HG03175 (cell line): ENCODE data around the gene GZF1.
"Not testable (repeated sequence)": the region's sequence is repeated elsewhere in the genome, so short reads cannot be mapped to it uniquely, and the experiment has no call there.

Experiments used
- ATAC-seq: cut with Tn5 transposase; IDR thresholded peaks from one replicate; pipeline ENCODE4 v1.9.1; 2021; ENCODE audit warnings: mild to moderate bottlenecking, moderate library complexity; ENCODE audit not compliant: unreplicated experiment

The GZF1 gene

DNA sequence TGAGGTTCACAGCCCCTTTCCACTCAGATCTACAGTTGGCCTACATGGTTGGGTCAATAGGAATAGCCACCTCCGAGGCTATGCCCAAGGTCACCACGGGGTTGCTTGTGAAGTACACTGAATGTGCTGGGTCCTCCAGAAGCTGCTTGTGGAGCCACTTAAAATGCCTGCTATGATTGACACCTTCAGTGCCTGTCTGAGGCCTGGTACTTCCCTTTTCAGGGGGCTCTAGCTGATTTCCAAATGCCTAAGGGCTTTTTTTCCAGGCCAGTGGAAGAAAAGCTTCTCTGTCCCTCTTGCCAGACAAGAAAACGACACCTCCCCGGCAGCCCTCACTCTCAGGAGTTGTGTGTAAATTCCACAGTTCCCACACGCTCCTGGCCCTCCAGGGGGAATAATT, 17.6 kb upstream of the GZF1 start:
- no peak for ATAC-seq

DNA sequence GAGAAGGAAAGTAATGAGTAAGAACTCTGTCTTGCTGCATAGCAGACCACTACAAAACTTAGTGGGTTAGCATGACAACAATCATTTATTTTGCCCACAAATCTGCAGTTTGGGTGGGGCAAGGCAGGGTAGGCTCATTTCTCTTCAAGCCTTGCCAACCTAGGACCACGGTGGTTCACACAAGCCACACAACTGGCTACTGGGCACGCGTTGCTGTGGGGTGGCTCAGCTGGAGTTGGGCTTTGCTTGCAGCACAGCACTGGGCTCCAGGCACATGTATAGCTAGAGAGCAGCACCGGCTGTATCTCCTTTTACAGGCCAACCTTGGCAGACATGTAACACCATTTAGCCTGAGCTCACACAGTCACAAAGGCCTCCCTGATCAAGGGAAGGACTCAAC, 16.0 kb upstream of the GZF1 start:
- no peak for ATAC-seq

DNA sequence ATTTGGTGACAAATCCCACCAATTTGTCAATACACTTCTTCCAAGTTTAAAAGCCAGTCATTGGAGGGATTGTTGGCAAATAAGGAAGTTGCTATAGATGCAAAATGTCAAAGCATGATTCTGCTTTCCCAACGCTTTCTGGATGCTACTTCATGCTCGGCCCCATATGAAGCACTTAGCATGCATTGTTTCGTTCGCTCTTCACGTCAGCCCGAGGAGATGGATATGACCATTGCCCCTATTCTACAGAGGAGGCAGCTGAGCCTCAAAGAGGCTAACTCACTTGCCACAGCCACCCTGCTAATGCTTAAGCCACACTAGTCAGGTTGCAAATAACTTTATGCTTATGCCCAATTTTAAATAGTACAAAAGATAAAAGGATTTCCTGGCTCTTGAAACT, 14.2 kb upstream of the GZF1 start:
- no peak for ATAC-seq

DNA sequence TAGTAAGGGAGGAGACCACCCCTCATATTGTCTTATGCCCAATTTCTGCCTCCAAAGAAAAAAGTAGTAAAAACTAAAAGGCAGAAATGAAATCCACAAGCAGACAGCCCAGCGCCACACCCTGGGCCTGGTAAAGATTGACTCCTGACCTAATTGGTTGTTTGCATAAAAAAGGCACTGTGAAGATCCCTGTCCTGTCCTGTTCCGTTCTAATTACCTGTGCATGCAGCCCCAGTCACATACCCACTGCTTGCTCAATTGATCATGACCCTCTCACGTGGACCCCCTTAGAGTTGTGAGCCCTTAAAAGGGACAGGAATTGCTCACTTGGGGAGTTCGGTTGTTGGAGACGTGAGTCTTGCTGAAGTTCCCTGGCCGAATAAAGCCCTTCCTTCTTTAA, 13.5 kb upstream of the GZF1 start:
- not testable (repeated sequence) for ATAC-seq

DNA sequence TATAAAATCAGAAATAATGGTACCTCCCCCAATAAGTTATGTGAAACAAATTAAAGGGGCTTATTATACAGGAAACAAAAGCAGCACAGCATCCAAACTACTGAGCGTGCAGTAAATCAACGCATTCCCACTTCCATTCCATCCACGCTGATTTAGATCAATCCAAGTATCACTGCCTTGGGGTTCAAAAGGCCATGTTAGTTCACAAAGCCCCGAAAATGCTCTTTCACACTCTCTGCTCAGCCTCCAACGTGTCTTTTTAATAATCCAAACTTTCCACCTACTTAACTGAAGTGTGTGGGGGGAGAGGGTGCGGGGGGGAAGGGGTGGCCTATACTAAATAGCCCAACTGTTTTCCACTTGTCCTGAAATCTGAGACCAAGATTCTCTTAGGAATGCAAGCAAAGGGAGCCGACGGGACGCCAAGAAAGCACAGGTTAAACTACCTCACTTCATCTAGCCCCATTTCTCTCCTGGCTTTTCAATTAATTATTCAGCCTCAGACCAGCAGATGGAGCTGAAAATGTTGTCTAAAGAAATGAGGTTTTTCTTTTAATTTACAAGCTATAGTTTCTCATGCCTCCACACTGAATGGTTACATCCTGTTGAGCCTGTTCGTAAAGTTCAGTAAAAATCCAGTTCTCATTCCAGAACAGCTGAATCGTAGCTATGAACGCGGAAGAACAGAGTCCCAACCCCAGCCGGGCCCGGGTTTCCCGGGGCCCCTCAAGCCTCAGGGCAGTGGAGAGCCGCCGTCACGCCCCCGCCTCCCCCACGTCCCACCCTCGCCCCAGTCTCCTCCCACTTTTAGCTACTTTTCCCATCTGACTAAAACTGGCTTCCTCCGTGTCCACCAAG, 12.4 kb upstream of the GZF1 start:
- peak; percentile 31 for ATAC-seq

DNA sequence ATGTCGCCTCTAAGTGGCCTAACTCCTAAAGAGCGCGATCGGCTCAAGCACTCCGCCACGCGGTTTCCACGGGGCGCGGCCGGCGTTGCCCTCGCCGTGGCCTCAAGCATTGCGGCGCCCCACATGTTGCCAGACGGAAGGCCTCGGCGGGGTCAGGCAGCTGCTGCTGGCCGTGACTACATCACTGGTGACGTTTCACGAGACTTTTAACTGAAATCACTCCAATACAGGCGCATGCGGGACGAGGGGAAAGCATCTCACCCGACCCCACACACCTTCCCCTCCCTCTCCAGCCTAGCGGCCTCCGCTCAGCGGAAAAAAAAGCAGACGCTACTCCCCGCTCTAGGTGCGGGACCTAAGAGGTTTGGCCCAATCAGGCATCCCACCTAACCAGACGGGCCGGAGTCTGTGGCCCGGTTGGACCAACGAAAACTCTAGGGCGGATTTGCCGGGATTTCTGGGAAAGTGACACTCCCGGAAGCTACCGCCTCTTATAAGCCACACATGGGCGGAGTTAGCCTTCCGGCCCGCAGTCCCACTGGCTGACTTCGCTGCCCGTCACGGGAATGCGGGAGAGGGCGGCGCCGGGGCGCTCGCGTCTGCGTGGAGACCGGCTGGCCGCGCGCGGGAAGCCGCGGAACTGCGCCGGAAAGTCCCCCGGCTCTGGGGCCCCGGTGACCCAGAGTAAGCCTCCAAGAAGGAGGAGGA, 11.6 kb upstream of the GZF1 start, which contains the start of gene NXT1:
Gene NXT1 (plus strand): TSS at position 596 of the 708 bp plus-strand sequence. CDS start 3,251 bp downstream, outside the sequence.
- peak; percentile 84 for ATAC-seq

DNA sequence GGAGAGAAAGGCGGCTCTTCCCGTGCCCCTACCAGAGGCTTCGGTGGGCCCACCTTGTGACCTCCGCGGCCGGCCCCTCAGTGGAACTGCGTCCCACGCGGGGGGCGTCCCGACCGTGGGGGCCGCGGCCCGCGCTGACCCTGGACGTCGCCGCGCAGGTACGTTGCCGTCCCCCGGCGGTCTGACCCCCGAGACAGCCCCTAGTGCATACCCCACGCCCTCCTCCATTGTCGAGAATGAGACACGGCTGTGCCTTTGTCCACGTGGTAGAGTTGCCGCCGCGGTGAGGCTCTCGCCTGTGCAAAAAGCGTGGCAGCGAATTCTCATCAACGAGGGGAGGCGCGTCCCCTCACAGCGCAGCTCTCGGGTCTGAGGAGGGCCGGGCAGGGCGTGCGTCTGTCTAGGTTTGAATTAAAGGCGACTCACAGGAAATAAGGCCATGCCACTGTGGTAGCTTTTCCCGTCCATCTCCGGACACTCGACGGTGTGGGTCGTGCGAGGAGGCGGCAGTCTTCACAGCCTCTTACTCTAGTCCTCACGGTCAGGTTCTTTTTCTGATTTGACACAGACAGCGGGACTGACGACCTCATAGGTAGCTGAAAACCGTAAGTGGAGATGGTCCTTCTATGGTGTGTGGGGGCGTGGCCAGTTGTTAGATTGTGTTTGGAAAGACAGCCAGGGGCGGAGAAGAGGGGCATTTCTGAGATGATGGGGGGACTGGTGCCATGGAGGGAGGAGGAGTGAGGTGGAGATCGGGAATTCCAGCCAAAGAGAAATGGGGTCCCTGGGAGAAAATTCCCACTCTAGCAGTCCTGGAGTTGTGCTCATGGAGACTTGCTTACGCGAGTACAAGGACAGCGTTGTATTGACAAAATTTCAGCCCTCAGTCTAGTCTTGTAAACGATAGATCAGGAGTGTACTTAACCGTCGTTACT, 10.8 kb upstream of the GZF1 start:
- peak; percentile 28 for ATAC-seq

DNA sequence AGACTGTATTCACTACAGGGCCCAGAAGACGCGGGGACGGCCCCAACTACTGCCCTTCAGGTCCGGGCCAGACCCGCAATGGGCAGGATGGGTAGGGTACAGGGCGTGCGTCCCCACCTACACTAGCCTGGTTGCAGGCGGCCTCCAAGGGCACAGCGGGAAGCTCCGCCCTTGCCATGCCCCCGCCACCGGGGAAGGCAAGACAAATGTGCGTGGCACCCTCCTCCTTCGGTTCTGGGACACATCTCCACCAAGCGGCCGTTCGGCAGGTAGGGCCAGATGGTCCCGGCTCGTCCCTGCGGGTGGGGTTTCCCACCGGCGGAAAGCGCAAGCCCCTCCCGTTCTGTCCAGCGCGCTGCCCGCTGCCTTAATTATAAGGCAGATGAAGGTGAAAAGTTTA, 5.8 kb upstream of the GZF1 start:
- ATAC-seq: no peak

DNA sequence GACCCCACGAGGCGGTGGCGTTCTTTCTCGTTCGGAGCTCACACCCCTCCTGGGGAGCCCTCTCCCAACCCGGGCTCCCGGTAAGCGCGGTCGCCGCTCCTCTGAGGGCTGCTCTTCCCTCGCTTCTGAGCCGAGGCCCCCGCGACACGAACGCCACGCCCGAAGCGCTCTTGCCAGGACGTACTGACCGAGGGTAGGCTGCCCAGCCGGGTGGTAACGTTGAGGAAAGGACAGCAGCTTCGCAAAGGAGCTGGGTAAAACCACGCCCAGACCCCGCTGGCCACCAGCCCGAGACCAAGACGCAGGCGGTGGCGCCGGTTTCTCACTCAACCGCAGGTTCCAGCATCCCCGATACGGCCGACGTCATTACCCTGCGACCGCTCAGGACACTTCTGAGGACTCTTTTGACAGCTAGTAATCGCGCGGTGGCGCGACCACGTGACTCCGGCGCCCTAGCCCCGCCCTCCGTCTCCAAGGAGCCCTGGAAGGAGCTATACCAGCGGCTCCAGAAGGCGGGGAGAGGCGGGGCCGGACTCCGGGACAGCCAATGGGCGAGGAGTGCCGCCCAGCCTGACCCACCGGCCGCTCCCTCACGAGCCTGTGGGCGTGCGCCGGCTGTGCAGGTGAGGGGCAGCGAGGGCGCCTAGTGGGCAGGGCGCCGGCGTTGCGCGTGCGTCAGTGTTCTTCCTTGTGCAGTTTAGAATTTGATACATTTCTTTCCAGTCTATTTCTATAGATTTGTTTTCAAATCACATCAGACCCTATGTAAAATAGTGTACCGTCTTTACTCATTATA, 4.0 kb upstream of the GZF1 start:
- peak; percentile 70 for ATAC-seq

DNA sequence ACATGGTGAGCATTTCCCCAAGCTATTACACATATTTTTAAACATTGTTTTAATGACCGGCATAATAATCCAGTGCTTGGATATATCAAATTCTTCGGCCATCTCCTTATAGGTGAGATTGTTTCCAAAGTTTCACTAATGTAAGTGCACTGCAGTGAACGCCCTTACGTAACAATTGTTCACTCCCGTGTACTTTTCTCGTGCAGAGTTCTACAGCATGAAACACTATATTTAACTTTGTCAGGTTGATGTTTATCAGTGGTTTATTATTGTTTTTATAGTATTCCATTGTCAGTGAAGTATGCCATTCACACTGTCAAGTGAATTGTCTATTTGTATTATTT, 3.4 kb upstream of the GZF1 start:
- ATAC-seq: no peak

DNA sequence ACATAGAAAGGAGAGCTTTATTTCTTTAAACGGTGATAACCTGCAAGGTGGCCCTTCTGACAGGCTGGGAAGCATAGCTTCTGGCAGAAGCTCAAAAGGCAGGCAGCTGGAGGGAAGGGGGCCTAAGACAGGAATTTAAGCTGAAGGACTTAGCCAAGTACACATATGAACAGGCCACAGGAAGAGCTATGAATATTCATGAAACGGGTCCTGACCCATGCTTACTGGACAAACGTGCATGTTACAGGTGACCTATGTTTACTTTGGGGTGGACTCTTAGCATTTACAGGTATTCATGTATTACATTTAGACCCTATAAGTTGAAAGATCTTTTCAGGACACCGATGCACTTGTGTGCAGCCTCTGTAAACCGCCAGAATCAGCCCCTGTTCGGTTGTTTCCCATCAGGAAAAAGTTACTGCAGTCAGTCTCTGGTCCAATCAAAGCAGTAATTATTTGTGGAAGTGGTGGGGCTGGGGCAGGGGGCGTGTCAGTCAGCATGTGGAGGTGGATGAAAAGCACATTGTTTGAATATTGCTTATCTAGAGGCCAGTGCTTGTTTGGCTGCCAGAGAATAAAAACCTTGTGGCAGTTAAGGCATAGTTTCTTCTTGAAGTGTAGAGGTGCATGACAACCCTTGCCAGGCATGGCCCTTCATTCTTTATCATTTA, 2.9 kb upstream of the GZF1 start:
- no peak for ATAC-seq

DNA sequence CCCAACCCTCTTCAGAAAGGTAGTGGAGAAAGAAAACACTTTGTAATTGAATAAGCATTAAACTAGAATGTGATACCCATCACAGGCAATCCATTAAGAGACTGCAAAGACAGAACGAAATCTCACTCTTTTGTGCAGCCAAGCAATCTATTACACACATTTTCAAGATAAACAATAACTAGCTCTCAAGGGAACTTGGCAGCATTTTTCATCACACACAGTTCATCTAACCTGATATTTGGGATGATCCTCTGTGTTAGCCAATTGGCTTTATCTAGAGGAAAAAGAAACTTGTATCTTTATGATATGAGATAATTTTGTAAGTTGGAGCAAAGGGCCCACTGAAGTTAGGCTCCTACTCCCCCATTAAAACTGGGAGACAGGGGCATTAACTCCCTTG, 1.5 kb upstream of the GZF1 start:
- ATAC-seq: no peak

DNA sequence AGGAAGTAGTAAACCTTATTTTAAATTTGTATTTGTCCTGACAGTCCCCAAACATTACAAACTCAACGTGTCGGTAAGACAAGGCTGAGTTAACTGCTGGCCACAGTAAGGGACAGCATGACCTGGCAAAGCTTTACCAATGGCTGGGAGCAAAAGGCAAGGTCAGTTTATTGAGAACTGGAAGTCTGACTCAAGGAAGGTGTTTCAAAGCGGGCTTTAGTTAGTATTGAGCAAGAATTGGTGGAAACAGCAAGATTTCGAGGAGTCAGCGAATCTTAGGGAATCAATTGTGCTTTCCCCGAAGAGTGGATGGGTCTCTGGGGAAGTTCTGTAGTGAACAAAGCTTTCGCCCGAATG, 885 bp upstream of the GZF1 start:
- no peak for ATAC-seq

DNA sequence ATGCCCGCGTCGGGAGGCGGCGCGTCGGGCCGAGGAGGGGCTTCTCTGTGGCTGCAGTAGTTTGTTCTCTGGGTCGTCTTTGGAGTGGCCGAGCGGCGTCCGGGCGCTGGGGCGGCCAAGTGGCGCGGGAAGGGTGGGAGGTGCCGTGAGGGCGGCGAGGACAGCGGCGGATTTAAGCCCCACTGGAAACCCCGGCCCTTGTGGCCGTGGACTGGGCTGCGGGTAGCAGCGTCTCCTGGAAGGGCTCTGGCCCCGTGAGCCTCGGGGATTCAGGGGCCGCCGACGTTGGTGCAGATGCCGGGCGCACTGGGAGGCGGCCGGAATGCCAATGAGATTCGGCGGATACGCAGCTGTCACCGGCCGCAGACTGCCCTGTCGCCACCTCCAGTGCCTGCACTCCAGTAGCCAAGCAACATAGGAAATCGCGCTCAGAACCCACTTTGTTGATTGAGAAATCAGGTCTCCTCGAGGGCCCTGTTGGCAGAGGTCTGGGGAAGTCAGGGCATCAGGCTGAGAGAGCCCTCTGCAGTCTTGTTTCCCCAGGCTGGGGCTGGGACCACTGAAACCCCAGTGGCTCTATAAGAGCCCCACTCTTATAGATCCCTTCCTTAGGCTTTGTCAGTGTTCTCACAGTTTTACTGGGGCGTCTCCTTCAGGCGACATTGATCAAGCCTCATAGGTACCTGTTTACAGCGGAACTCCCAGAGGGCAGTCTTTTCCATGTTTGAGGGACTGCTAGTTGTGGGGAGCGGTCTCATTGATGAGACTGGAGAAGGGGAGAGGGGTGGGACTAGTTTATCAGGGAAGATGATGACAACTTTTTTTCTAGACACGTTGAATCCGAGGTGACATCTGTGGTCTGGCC, 642 bp downstream of the GZF1 start:
- ATAC-seq: peak; percentile 13

DNA sequence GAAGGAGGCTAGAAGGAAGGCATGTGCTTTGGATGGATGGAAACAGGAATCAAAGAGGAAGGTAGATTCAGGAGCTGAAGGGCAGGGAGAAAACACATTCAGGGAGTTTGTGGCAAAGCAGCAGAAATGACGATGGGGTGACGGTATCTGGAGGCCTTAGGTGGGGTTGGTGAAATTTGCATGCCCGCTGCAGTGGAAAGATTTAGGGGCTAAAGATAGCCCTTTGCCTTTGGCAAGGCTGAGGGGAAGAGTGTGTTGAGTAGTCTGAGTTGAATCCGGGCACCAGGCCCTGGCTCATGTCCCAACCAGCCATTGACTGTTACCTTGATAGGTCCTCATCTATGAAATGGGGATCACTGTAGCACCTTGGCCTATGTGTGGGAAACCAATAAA, 1.3 kb downstream of the GZF1 start:
- no peak for ATAC-seq

DNA sequence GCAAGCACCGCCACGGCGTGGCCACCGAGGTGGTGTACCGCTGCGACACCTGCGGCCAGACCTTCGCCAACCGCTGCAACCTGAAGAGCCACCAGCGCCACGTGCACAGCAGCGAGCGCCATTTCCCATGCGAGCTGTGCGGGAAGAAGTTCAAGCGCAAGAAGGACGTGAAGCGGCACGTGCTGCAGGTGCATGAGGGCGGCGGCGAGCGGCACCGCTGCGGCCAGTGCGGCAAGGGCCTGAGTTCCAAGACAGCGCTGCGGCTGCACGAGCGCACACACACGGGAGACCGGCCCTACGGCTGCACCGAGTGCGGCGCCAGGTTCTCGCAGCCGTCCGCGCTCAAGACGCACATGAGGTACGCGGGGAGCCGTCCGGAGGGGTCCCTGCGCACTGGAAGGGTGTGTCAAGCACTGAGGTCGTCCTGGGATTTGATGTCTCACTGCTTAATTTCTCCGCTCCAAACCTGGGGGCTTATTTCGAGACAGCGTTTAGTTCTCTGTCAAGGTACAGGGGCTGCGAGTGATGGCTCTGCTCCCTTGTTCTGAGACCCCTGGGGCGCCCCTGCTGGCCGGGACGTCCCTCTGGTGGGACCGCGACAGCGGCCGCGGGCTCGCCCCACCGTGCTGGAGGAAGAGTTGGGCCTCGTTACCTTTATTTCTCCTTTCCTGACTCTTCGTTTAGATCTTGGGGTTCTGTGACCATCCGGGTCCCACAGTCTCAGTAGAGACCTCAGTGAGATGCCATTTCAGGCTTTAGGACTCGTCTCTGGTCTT, 3.6 kb downstream of the GZF1 start:
- no peak for ATAC-seq

DNA sequence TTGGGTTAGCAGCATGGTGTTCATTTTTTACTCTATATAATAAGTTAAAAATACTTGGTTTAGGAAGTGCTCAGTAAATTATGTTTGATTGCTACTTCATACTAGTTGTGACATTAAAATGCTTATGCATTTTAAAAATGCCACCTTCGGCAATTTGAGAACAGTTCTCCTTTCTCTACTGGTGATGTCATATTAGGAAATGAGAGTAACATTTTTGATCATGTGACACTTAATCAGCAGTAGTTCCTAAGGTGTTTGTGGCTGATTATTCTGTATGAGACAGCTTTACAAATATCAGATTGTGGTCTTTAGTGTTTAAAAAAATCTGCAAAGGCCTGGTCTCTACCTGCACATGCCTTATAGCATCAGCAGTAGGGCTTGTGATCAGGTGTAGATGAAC, 4.4 kb downstream of the GZF1 start:
- ATAC-seq: no peak

DNA sequence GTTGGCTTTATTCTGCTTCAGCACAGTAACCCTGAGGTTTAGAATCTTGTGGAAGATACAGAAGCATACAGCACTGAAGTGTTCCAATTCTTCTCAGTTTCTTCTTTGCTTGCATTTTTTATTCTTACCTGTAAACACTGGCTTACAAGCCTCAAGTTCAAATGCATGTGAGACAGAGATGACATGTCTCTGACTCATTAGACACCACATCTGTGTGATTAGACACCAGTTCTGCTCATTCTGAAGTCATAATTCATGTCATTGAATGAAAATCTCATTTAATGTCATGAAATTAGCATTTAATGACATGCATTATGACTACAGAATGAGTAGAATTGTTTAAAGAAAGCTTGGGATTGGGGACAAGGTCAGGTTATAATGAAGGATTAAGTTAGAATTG, 5.8 kb downstream of the GZF1 start:
- no peak for ATAC-seq
